SH-SY5Y (cell line): ENCODE data around the gene PATL2.

Experiments used
- GATA2 ChIP-seq: IDR thresholded peaks from 2 replicates; pipeline ENCODE4 v1.6.1; 2011; ENCODE audit warnings: mild to moderate bottlenecking, low read depth, low read length
- GATA3 ChIP-seq: IDR thresholded peaks from 2 replicates; pipeline ENCODE4 v1.6.1; 2011; ENCODE audit warnings: low read depth, mild to moderate bottlenecking, low read length, moderate library complexity

The PATL2 gene

GRCh38 chr15:44710236-44711095 is 657 bp downstream of the PATL2 start:
- TF ChIP-seq GATA2: no peak

GRCh38 chr15:44706946-44707636 is 4.0 kb downstream of the PATL2 start:
- no peak for TF ChIP-seq GATA2

GRCh38 chr15:44706401-44706800 is 4.7 kb downstream of the PATL2 start:
- TF ChIP-seq GATA3 (no peak), GATA2 (no peak)

GRCh38 chr15:44705986-44706385 is 5.1 kb downstream of the PATL2 start:
- TF ChIP-seq GATA2 (no peak), GATA3 (no peak)

GRCh38 chr15:44698641-44699040 is 12.5 kb downstream of the PATL2 start:
- TF ChIP-seq GATA3: no peak
- TF ChIP-seq GATA2: no peak

GRCh38 chr15:44697014-44697413 is 14.1 kb downstream of the PATL2 start:
- TF ChIP-seq GATA2: no peak
- no peak for TF ChIP-seq GATA3

- TF ChIP-seq GATA3 (no peak), GATA2 (no peak)
Measured at GRCh38 chr15:44695294-44695693, 15.8 kb downstream of the PATL2 start.

- TF ChIP-seq GATA3 (no peak), GATA2 (no peak)
Measured at GRCh38 chr15:44694416-44694815, 16.7 kb downstream of the PATL2 start.

- TF ChIP-seq GATA3 (no peak), GATA2 (no peak)
Measured at GRCh38 chr15:44692659-44693058, 18.5 kb downstream of the PATL2 start.

GRCh38 chr15:44682211-44682610 is 28.9 kb downstream of the PATL2 start:
- no peak for TF ChIP-seq GATA3
- no peak for TF ChIP-seq GATA2

GRCh38 chr15:44676676-44677075 is 34.4 kb downstream of the PATL2 start:
- TF ChIP-seq GATA3: no peak
- no peak for TF ChIP-seq GATA2

- no peak for TF ChIP-seq GATA3
- no peak for TF ChIP-seq GATA2
Measured at GRCh38 chr15:44675911-44676310, 35.2 kb downstream of the PATL2 start.

- TF ChIP-seq GATA2 (no peak), GATA3 (no peak)
Measured at GRCh38 chr15:44673639-44674038, 37.5 kb downstream of the PATL2 start.

- TF ChIP-seq GATA2 (no peak), GATA3 (no peak)
Measured at GRCh38 chr15:44670087-44670950, 40.8 kb downstream of the PATL2 start.

- no peak for TF ChIP-seq GATA3
- TF ChIP-seq GATA2: no peak
Measured at GRCh38 chr15:44668921-44669320, 42.2 kb downstream of the PATL2 start.
